Stimulated activated CD4-positive, alpha-beta T cell treated with anti-CD3 and anti-CD28 coated beads, Interleukin-12 subunit alpha, Interleukin-12 subunit beta, amount 100 ng/mL, for 48 hours (primary cell): ENCODE measurements around the gene XPNPEP2.

Experiments
- DNase-seq, 3 donors: peaks; one replicate each; pipeline ENCODE4 v3.0.0-alpha.2; 2020; ENCODE audit warnings: low read depth in 2 of 3, low spot score in 1 of 3

Gene XPNPEP2, protein sequence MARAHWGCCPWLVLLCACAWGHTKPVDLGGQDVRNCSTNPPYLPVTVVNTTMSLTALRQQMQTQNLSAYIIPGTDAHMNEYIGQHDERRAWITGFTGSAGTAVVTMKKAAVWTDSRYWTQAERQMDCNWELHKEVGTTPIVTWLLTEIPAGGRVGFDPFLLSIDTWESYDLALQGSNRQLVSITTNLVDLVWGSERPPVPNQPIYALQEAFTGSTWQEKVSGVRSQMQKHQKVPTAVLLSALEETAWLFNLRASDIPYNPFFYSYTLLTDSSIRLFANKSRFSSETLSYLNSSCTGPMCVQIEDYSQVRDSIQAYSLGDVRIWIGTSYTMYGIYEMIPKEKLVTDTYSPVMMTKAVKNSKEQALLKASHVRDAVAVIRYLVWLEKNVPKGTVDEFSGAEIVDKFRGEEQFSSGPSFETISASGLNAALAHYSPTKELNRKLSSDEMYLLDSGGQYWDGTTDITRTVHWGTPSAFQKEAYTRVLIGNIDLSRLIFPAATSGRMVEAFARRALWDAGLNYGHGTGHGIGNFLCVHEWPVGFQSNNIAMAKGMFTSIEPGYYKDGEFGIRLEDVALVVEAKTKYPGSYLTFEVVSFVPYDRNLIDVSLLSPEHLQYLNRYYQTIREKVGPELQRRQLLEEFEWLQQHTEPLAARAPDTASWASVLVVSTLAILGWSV

DNA sequence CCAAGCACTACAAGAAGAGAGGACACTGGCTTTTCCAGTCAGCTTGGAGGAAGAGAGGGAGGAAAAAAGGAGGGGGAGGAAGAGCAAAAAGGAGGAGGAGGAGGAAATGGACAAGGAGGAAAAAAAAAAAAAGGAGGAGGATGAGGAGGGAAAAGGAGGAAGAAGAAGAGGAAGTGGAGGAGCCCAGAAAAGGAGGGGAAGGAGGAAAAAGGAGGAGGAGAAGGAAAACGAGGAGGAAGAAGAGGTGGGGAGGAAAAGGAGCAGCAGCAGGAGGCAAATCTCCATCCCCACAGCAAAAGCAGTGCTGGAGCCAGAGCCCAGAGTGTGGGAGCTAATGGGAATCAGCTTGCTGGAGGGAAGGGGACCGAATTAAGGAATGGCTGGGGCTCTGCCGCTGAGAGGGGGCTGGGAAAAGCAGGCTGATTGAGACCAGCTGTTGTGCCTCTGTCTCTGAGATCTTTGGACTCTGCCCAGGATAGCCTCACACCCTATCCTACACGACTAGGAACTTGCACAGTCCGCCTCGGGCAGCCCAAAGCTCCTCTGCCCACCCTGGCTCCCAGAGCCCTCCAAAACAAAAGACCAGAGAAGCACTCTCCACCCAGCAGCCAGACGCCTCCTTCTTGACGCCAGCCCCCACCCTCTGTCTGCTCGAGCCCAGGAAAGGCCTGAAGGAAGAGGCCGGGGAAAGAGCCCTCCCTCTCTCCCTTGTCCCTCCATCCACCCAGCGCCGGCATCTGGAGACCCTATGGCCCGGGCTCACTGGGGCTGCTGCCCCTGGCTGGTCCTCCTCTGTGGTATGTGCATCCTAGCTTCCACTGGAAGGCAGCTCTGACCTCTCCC lies at the start of gene XPNPEP2:
Gene XPNPEP2 (plus strand): TSS at position 514 of the 843 bp plus-strand sequence. CDS start 235 bp downstream, at position 749.
- DNase-seq: no peak

DNA sequence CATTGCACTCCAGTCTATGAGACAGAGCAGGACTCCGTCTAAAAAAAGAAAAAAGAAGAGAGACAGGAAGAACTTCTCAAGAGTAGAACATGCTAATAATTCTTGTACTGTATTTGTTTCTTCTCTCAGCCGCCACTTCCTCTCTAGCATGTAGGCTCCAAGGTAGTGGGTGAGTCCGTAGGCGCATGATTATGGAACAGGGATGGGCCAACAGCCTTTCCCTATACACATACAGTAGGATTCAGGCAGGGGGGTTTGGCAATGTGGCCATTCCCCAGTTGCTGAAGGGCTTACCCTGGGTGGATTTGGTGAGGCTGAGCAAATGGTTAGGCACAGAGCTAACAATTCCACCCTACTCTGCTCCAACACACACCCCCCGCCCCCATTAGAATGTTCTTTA lies 49.0 kb upstream of the XPNPEP2 start:
- no peak for DNase-seq

DNA sequence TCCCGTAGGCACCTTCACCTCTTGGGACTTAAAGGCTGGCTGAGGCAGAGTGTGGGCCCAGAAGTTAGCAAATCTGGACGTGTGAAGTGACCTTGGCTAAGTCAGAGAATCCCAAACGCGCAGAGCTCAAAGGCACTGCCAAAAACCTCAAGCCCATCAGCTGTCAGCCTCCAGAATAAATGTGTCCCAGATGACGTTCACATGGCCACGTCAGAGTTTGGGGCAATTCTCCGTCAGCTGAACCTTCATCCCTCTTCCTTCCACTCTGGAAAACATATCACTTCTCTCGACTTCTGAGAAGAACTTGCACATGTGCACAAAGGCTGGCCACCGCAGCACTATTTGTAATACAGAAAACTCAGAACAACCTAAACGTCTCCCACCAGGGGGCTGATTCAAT lies 48.3 kb upstream of the XPNPEP2 start:
- DNase-seq: no peak

DNA sequence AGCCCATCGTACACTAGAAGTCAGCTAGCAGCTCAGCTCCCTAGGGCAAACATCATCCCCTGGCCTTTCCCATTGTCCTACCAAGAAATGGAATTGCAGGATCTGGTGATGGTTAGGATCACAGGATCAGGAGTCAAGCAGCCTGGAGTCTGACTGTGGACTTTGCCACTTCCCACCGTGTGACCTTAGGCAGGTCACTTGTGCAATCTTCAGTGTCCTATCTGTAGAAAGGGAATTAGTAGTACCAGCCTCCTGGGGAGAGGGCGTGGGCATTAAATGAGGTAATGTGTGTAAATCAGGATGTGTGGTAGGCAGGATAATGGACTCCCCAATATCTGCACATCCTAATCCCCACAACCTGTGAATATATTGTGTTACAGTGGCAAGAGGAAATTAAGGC lies 45.4 kb upstream of the XPNPEP2 start:
- no peak for DNase-seq

DNA sequence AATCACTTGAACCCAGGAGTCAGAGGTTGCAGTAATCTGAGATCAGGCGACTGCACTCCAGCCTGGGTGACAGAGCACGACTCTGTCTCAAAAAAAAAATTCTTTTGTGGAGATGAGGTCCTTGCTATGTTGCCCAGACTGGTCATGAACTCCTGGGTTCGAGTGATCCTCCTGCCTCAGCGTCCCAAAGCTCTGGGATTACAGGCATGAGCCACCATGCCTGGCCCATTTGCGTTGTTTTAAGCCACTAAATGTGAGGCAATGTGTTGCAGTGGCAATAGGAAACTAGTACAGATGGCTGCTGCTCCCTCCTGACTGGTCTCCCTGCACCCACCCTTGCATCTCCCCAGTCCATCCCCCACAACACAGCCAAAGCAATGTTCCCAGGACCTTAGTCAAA lies 44.0 kb upstream of the XPNPEP2 start:
- DNase-seq: no peak

DNA sequence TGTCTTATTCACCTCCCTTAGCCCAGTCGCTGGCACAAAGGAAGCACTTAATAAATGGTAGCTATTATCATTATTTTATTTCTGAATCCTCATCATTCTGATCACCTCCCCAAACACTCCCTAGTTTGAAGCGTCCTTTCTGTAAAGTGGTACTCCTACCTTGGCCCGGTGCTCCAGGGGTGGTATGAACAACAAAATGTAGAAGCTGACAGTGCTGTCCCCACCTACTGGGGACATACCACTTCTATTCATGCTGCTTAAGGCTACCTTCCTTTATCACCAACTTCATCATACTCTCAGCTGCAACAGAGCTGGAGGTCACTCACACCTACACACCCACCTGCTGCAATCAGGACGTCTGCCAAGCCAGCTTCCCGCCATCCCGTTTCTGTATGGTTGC lies 43.2 kb upstream of the XPNPEP2 start:
- DNase-seq: no peak

DNA sequence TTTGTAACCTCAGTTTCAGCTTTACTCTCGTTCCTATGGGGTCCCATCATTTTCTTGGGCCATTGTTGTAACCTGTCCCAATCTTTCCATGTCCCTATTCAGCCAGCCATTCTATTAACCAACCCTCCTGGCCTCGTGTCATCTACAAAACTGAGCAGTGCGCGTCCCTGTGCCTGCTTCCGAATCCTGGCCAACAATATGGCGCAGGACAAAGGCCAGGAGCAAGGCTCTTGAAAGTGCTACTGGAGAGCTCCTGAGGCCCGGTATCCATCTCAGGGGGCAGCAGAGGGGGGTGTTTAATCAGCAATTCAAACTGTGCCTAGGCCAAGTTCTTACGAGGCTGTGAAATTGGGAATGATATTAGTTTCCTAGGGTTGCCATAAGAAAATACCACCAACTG lies 42.8 kb upstream of the XPNPEP2 start:
- no peak for DNase-seq

DNA sequence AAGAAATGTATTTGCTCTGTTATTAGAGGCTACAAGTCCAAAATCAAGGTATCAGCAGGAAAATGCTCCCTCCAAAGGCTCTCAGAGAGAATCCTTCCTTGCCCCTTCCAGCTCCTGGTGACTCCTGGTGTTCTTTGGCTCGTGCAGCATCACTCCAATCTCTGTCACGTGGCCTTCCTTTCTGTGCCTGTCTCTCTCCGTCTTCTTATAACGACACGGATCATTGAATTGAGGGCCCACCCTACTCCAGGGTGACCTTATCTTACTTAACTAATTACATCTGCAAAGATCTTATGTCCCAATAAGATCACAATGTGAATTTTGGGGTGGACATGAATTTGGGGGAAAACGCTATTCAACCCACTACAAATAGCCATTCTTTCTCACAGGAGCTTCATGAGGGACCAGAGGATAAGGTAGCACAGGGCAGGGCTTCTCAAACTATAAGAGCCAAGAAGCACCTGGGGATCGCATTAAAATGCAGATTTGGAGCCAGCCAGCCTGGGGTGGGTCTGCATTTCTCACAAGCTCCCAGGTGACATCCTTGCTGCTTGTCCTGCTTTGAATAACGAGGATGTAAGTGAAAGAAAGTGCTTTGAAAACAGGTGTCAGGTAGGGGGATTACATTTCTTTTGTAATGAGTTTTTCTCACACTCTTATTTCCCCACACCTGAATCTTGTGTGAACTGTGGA lies 42.2 kb upstream of the XPNPEP2 start:
- DNase-seq: no peak

DNA sequence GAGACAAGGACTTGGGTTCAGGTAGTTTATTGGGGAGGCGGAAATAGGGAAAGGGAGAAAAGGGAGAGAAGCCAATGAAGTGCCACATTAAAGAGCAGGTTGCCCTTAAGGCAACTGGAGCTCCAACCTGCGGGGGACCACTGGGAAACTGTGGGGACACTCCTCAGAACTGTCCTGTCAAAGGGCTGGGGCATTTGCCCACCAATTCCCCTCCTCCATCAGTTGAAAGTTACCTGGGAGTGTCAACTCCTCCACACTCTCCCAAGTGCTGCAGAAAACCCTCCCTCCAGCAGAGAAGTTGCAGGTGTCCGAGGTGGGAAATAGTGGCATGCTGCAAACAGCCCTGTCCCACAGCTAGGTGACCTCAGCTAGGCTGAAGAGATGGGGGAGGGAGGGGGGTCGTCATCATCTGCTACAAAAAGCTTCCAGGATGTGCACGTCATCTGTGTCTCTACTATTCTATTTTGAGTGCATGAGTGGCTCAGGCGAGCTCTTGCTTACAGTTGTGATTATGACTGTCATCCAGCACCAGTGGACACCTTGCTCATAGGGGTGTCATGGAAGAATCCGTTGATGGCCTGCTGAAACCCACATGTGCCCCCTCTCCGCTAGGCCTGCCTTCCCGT lies 41.5 kb upstream of the XPNPEP2 start:
- DNase-seq: no peak

DNA sequence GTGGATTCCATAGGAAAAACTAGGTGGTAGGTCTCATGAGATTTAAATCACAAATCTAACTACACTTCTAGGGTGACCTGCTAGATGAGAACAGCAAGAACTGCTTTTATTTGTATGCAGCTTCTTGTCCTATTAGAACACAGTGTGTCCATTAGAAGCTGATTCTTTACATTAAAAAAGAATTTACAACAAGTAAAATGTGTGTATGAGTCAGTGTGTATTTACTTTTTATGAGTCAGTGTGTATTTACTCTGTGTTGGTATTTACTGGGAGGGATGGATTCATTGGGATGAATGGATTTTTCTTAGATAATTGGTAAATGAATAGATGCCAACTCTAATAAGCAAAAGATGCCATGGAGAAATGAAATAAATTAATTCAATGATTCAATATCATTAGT lies 40.6 kb upstream of the XPNPEP2 start:
- no peak for DNase-seq

DNA sequence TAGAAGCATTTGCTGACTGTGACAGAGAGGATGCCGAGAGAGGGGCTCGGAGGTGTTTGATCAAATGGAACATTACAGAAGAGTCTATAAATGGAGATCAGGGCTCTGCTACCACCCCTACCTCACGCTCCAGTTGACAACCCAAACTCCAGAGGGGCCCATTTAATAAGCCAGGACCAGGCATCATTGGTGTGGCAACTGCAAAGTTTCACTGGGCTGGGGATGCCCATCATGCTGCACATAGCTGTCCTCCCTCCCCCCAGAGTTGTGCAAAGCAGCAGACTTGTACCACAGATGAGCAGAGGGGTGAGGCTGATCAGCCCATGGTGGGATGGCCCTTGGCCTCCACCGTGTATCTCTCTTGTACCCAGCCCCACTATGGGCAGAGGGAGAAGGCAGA lies 38.2 kb upstream of the XPNPEP2 start:
- DNase-seq: no peak

DNA sequence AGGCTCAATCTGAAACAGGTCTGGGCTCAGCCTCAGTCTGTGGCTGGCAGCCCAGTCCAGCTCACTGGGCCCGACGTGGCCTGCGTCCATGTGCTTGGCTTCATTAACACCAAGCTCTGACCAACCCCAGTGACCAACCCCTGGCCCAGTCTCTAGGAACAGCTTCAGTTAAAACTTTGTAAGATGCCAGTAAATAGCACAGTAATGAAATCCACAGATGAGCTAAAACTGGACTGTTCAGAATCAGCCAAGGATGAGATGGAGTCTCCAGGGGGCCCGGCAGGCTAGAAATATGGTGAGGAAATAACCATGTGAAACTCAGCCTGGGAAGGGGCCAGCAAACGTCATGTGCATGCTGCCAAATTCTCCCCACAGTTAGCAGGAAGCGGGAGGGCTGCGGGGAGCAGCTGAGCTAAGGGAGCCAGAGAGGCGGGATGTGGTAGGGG lies 37.1 kb upstream of the XPNPEP2 start:
- DNase-seq: no peak

DNA sequence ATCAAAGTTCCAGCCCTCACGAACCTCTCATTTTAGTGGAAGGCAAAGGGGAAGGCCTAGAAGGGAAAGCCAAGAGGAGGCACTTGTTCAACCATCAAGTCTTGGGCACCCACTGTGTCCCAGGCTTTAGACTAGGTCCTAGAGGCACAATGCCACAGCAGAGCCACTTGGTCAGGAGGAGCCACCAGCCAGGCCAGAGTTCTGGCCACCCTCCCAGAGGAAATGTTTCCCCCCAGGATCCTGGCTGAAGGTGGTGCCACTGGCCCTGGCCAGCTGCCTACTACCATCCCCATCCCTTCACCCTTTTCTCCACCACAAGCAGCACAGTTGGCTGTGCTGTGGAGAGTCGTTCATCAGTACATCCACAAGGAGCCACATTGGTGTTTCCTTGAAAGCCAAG lies 34.3 kb upstream of the XPNPEP2 start:
- DNase-seq: no peak

DNA sequence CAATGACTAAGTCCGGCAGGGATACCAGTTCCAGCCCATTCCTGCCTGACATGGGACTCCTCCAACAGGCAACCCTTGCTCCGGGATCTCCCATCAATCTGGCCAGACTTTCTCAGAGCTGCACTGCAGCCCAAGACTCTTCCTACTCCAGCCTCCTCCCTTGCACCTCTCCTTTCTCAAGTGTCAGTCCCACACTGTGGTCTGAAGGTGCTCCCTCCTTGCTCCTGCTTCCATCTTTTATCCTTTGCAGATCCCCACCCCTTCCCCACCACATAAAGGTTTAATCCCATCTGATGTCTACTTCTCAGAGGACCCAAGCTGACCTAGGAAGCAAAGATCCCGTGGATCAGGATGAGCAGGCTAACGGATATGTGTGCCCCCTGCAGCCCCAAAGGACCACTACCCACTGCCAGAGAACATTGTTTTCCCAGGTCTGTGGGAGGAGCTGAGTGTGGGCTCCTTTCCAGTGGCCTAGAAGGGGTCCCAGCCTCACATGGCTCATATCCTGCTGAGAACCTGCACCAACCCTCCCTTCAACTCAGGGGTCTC lies 33.3 kb upstream of the XPNPEP2 start:
- no peak for DNase-seq

DNA sequence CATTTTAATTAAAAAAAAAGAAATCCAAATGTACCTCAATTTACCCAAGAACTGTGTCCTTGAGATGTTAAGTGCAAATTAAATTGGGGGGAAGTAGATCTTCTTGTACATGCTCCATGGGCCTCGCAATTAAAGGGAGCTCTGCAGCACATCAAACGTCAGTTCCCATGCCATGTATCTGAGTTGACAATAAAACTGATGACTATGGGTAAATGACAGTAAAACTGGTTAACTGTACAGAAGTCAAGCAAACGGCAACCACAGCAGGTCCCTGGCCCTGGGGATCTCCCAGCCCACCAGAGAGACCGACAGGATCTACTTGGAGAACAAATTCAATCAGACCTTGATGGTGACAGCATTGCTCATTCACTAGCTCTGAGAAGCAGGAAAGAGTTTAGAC lies 32.8 kb upstream of the XPNPEP2 start:
- DNase-seq: no peak

DNA sequence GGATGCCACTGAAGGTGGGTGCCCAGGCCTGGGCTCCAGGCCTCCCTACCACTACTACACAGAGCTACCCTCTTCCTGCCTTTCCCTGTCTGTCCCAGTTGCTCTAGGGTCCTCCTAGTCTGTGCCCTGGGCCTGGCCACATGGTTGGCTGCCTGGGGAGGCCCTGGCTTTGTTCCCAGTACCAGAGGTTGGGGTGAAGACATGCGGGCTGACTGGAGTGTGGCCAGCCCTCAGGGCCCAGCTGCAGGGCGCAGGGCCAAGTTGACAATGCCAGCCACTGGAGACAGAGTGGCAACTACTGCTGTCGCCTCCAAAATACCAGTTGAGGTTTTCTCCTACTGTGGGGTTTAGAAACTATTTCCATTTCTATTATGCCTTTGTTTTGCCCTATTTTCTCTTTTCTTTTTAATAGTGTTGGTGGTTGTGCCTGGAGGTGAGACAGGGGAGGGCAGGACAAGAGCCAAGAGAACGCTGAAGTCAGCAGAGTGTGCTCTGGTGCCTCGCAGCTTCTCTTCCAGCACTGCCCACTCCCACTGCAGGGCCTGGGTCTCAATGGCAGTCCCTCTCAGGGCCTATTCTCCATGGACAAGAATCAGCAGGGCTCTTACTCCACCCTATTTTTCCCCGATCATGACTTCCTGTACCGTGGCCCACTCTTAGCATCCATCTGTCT lies 32.2 kb upstream of the XPNPEP2 start:
- DNase-seq: no peak

DNA sequence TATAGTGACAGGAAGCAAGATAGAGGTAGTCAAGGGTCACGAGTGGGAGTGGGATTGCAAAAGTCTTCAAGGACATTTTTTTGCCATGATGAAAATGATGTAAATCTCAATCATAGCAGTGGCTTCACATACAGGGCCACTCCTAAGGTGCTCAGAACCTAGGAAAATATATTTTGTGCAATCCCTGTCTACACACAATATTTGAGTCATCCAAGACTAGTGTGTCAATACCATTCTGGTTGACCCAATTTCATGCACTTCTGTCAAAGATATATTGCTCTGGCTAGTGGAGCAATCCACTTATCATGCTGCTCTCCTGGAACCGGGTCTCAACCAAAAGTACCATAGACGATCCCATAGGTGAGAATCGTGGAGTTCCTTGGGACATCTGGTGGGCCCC lies 24.2 kb upstream of the XPNPEP2 start:
- no peak for DNase-seq

DNA sequence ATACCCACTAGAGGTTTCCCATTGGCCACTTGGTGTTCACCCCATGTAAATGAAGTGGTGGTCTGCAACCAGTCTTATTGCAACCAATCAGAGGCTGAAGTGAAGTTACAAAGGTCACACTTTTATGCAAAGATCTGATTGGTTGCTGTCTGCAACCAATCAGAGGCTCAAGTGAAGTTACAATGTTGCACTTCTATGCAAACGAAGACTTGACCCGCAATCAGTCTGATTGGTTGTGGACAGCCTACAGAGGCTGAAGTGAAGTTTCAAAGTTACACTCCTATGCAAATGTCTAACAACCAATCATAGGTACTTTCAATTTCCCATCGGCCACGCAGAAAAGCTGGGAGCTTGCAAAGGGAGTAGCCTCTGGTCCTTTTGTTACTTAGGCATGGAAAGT lies 22.3 kb upstream of the XPNPEP2 start:
- DNase-seq: no peak

DNA sequence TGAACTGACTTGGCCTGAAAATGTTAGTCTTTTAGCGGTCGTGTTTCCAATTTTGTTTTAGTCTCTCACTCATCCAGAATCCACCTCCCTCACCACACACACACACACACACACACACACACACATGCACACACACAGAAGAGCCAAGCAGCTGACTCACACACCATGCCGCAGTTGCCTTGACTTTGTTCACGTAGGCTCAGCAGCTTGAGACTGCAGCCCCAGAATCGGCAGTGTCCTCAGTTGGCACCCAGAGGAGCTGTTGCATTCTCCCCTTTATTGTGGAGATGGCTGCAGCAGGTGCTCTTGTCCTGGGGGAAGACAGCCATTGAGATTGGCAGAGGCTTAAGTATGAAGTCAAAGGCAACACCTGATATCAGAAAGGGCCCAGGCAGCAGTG lies 20.9 kb upstream of the XPNPEP2 start:
- DNase-seq: no peak

DNA sequence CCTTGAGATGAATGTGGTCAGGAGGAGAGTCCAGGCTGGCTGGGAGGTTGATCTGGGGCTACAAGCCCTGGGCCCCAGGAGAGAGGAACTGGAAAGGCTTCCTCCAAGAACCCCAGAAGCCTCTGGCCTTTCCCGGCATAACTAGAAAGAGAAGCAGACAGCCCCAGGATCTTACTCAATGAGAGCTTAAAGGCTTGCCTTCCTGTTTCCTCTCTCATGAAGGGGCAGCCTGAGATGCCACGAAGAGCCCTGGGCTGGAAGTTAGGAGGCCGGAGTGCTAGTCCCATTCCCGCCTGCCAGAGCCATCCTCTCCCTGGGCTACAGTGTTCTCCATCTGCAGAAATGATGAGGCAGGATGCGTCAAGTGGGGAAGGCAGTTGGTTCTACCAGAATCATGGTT lies 20.1 kb upstream of the XPNPEP2 start:
- no peak for DNase-seq
